ENCODE results near the gene GTF3C5.
"Not testable (repeated sequence)": the region's sequence is repeated elsewhere in the genome, so short reads cannot be mapped to it uniquely, and the experiment has no call there.

The GTF3C5 gene

GRCh38 chr9:133030317-133031129, at the start of gene GTF3C5:
GTF3C5 (plus strand) TSS chr9:133030997; CDS start chr9:133031012, 15 bp downstream.
- peak; percentile 93 for DNase-seq

- no peak for DNase-seq
These were observed 48.3 kb upstream of the GTF3C5 start for GRCh38 chr9:132982458-132982857.

GRCh38 chr9:132983491-132984201, 47.2 kb upstream of the GTF3C5 start:
- no peak for DNase-seq

GRCh38 chr9:132984202-132985070, 46.4 kb upstream of the GTF3C5 start:
- no peak for DNase-seq

GRCh38 chr9:132985071-132985350, 45.8 kb upstream of the GTF3C5 start:
- no peak for DNase-seq

- DNase-seq = no peak
These were observed 45.3 kb upstream of the GTF3C5 start for GRCh38 chr9:132985489-132985888.

GRCh38 chr9:132986114-132986513, 44.7 kb upstream of the GTF3C5 start:
- no peak for DNase-seq

GRCh38 chr9:132986640-132987620, 43.9 kb upstream of the GTF3C5 start:
- no peak for DNase-seq

- no peak for DNase-seq
These were observed 42.4 kb upstream of the GTF3C5 start for GRCh38 chr9:132988244-132989013.

GRCh38 chr9:132989014-132989310, 41.8 kb upstream of the GTF3C5 start:
- no peak for DNase-seq

GRCh38 chr9:132989414-132989996, 41.3 kb upstream of the GTF3C5 start:
- no peak for DNase-seq

- DNase-seq = not testable (repeated sequence)
These were observed 40.7 kb upstream of the GTF3C5 start for GRCh38 chr9:132989998-132990557.

- DNase-seq = no peak
These were observed 40.0 kb upstream of the GTF3C5 start for GRCh38 chr9:132990781-132991180.

GRCh38 chr9:132991351-132992300, 39.2 kb upstream of the GTF3C5 start:
- DNase-seq = no peak

GRCh38 chr9:132993511-132993939, 37.3 kb upstream of the GTF3C5 start:
- no peak for DNase-seq

GRCh38 chr9:132994410-132995120, 36.2 kb upstream of the GTF3C5 start:
- no peak for DNase-seq

- no peak for DNase-seq
These were observed 35.7 kb upstream of the GTF3C5 start for GRCh38 chr9:132995121-132995420.

- DNase-seq = no peak
These were observed 34.9 kb upstream of the GTF3C5 start for GRCh38 chr9:132995879-132996278.

- no peak for DNase-seq
These were observed 34.3 kb upstream of the GTF3C5 start for GRCh38 chr9:132996526-132996925.

Measured in stimulated activated CD4-positive, alpha-beta T cell treated with anti-CD3 and anti-CD28 coated beads, Interleukin-1b, Interleukin-23, amount 100 ng/mL, for 48 hours (primary cell).